HFFc6 (cell line): Measurements from ENCODE around the gene HBEGF. TPM values are rescaled to one million over a fixed set of nuclear protein-coding genes. Genes with fewer than 3 reads are reported as not detected.

Experiments used
- DNase-seq: peaks from one replicate; pipeline ENCODE4 v3.0.0-alpha.2; 2018
- H3K27ac Mint-ChIP-seq: 2 replicates; pipeline ENCODE4 v1.8.0; 2020; ENCODE audit warnings: mild to moderate bottlenecking, mixed read lengths
- H3K27me3 Mint-ChIP-seq: 2 replicates; pipeline ENCODE4 v1.8.0; 2021; ENCODE audit warnings: mild to moderate bottlenecking, moderate library complexity, mixed read lengths; ENCODE audit not compliant: insufficient read depth
- H3K36me3 Mint-ChIP-seq: 2 replicates; pipeline ENCODE4 v1.8.0; 2021; ENCODE audit warnings: low read depth, mixed read lengths
- H3K4me1 Mint-ChIP-seq: 2 replicates; pipeline ENCODE4 v1.8.0; 2020; ENCODE audit warnings: low read depth, mixed read lengths
- H3K4me3 Mint-ChIP-seq: 2 replicates; pipeline ENCODE4 v1.8.0; 2020; ENCODE audit warnings: mild to moderate bottlenecking, moderate library complexity, mixed read lengths
- H3K9me3 Mint-ChIP-seq: 2 replicates; pipeline ENCODE4 v1.8.0; 2020; ENCODE audit warnings: mild to moderate bottlenecking, mixed read lengths
- total RNA-seq, 6 experiments: library from RNA; stranded (reverse); fragmentation: NEBNext Ultra II Directional; extraction: Animal tissue kit (Norgen Biotek cat#: 25700); gene quantifications; 2 replicates in 1 of 6; 3 replicates in 5 of 6; pipeline ENCODE4 v1.2.3, GENCODE V29; 2021
- TF ChIP-seq, protein P1 (sequence below): fragments of 200-600 bp; sonication (generic); IDR thresholded peaks from 2 replicates; pipeline ENCODE4 v1.5.0; 2021; ENCODE audit warnings: antibody characterized with exemption, mild to moderate bottlenecking

HBEGF gene
- total RNA-seq, 6 experiments from 2014 or later, result 5.6 to 10.2 (median 6.9) TPM

DNA sequence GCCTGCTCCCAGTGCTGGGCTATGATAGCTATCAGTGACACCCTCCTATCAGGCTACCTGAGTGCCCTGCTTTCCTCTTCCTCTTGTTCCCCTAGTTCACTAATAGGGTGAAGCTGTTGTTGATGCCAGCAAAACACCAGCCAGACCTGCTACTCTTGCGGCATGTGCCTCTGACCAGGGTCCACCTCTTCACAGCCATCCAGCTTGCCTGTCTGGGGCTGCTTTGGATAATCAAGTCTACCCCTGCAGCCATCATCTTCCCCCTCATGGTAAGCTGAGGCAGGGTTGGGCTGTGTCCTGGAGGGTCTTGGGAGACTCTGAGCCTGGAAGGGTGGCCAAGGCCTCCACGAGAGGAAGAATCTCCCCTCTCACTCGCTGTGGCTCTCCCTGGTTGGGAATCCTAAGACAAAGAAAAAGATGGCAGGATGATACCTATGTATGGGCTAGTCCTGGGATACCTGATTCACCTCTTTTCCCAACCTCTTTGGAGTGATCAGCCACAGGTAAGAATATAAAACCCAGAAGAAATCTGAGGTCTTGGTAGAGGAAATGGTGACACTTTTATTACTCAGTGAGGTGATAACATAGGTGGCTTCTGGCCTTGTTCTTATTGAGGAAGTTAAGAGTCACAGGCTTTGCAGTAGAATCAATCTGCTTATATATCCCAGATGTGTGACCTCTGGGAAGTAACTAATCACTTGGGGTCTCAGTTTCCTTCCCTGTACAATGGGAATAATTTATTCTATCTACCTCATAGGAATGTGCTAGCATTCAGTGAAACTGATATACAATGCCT is 25.2 kb upstream of the HBEGF start:
- peaks cover 10% of the 10 kb centered on the region for H3K4me1 Mint-ChIP-seq
- H3K36me3 Mint-ChIP-seq, result no peaks in the 10 kb centered on the region
- peaks cover 6% of the 10 kb centered on the region for H3K27me3 Mint-ChIP-seq
- TF ChIP-seq, protein P1, sequence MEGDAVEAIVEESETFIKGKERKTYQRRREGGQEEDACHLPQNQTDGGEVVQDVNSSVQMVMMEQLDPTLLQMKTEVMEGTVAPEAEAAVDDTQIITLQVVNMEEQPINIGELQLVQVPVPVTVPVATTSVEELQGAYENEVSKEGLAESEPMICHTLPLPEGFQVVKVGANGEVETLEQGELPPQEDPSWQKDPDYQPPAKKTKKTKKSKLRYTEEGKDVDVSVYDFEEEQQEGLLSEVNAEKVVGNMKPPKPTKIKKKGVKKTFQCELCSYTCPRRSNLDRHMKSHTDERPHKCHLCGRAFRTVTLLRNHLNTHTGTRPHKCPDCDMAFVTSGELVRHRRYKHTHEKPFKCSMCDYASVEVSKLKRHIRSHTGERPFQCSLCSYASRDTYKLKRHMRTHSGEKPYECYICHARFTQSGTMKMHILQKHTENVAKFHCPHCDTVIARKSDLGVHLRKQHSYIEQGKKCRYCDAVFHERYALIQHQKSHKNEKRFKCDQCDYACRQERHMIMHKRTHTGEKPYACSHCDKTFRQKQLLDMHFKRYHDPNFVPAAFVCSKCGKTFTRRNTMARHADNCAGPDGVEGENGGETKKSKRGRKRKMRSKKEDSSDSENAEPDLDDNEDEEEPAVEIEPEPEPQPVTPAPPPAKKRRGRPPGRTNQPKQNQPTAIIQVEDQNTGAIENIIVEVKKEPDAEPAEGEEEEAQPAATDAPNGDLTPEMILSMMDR, result no peak
- no peak overlapping the region for H3K4me3 Mint-ChIP-seq
- DNase-seq, result no peak
- H3K9me3 Mint-ChIP-seq, result no peaks in the 10 kb centered on the region
- no peak overlapping the region for H3K27ac Mint-ChIP-seq

DNA sequence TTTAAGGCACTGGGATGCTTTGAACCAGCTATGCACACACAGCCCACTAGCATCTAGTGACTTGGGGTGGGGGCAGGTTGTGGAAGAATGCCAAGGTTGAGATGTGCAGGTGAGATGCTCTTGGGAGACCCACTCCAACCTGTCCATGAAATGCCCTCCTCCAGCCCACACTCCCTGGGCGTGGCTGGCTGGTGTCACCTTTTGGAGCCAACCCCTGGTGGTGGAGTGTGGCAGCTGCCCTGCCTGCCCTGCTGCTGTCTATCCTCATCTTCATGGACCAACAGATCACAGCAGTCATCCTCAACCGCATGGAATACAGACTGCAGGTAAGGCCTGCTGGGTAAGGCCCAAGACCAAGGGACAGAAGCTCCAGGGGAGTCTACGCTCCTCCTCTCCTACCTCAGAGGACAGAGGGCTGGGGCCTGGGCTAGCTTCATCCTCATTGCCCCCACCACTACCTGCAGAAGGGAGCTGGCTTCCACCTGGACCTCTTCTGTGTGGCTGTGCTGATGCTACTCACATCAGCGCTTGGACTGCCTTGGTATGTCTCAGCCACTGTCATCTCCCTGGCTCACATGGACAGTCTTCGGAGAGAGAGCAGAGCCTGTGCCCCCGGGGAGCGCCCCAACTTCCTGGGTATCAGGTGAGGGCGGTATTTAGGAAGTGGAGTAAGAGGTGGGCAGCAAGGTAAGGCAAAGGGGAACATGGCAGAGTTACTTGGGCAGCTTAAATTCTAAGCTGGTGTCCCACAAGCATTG is 21.0 kb upstream of the HBEGF start:
- Mint-ChIP-seq H3K27me3 (peaks cover 5% of the 10 kb centered on the region), H3K4me3 (no peak overlapping the region), H3K27ac (no peak overlapping the region), H3K9me3 (no peaks in the 10 kb centered on the region), H3K4me1 (peaks cover 5% of the 10 kb centered on the region; the same call in 1 of the 2 replicates), H3K36me3 (no peaks in the 10 kb centered on the region)
- no peak for DNase-seq
- TF ChIP-seq, protein P1, result peak; percentile 36

DNA sequence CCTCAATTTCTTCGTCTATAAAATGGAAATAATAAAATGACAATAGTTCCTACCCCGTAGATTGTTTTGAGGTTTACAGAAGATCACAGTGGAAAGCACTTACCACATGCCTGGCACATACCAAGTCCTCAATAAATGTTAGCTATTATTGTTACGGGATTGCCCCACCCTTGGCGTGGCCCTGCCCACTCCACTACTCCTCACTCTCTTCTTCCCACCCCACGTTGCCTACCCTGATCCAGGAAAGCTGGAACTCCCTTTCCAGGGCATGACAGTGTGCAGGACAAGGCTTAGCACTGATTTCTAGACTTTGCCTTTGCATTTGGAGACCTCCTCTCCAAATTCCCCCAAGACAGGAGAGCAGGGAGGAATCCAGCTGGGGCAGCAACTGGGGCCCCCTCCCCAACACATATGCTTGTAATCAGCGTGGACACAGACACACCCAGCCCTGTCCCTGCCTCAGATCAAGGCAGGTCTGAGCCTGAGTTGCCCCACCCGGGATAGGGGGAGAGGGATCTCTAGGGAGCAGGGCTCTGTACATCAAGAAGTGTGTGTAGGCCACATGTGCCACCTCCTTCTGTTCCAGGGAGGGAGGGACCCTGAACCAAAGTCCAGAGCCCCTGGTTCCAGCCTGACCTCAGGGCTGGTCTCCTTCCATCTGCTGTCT is 20.3 kb upstream of the HBEGF start:
- H3K4me1 Mint-ChIP-seq, result peaks cover 5% of the 10 kb centered on the region; the same call in 1 of the 2 replicates
- H3K27me3 Mint-ChIP-seq, result peaks cover 5% of the 10 kb centered on the region
- H3K36me3 Mint-ChIP-seq, result no peaks in the 10 kb centered on the region
- H3K4me3 Mint-ChIP-seq, result no peak overlapping the region
- H3K27ac Mint-ChIP-seq, result no peak overlapping the region
- H3K9me3 Mint-ChIP-seq, result no peaks in the 10 kb centered on the region
- TF ChIP-seq, protein P1, result no peak
- DNase-seq, result no peak

DNA sequence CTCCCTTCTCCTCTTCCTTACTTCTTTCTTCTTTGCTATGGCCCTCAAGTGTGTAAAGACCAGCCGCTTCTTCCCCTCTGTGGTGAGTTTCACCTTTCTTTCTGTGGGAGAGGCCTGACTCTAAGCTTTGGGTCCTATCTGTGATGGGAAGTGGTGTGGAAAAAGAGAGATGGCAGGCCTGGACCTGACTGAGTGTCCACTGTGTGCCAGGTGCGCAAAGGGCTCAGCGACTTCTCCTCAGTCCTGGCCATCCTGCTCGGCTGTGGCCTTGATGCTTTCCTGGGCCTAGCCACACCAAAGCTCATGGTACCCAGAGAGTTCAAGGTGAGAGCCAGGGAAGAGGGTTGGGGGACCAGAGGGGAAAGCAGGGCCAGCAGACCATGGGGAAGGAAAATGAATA is 19.5 kb upstream of the HBEGF start:
- Mint-ChIP-seq H3K4me3 (no peak overlapping the region), H3K27me3 (peaks cover 5% of the 10 kb centered on the region), H3K4me1 (peaks cover 5% of the 10 kb centered on the region; the same call in 1 of the 2 replicates), H3K27ac (no peak overlapping the region), H3K36me3 (no peaks in the 10 kb centered on the region), H3K9me3 (no peaks in the 10 kb centered on the region)
- DNase-seq, result no peak
- TF ChIP-seq, protein P1, result no peak

DNA sequence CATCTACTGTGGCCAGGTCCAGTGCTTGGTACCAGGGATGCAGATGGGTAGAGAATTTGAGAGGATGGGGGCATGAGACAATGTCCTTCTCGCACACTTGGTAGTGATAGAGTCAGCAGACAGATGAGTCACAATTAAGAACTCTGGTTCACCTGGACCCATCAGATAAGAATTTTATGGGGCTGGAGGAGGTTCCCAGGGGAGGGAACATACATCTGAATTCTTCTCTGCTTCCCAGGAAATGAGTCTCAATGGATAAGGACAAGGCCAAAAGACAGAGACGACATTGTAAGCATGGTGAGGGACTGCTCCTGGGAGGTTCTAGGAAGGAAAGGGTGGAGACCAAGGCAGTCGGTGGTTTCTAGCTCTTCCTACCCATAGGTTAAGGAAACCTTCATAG is 18.9 kb upstream of the HBEGF start:
- peaks cover 5% of the 10 kb centered on the region; the same call in 1 of the 2 replicates for H3K4me1 Mint-ChIP-seq
- DNase-seq, result no peak
- TF ChIP-seq, protein P1, result no peak
- H3K9me3 Mint-ChIP-seq, result no peaks in the 10 kb centered on the region
- H3K4me3 Mint-ChIP-seq, result no peak overlapping the region
- no peaks in the 10 kb centered on the region for H3K36me3 Mint-ChIP-seq
- no peak overlapping the region for H3K27ac Mint-ChIP-seq
- peaks cover 5% of the 10 kb centered on the region for H3K27me3 Mint-ChIP-seq
